ENCODE data around the gene DNAL1.

DNAL1 gene

DNA sequence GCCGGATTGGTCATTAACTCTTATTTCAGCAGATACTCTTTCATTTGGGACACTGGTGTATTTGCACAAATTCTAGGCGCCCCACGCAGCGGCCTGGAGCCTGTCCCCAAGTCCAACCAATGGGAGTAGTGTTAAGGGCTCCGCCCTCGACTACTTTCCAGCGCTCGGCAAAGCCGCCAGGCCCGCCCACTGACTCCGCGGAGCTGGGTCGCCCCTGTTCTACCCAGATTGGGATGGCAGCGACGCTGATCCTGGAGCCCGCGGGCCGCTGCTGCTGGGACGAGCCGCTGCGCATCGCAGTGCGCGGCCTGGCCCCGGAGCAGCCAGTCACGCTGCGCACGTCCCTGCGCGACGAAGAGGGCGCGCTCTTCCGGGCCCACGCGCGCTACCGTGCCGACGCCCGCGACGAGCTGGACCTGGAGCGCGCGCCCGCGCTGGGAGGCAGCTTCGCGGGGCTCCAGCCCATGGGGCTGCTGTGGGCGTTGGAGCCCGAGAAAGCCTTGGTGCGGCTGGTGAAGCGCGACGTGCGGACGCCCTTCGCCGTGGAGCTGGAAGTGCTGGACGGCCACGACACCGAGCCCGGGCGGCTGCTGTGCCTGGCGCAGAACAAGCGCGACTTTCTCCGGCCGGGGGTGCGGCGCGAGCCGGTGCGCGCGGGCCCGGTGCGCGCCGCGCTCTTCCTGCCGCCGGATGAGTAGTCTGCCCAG, 32.3 kb upstream of the DNAL1 start, which contains the start of gene ACOT6 (continued):
- TF ChIP-seq, protein P1, sequence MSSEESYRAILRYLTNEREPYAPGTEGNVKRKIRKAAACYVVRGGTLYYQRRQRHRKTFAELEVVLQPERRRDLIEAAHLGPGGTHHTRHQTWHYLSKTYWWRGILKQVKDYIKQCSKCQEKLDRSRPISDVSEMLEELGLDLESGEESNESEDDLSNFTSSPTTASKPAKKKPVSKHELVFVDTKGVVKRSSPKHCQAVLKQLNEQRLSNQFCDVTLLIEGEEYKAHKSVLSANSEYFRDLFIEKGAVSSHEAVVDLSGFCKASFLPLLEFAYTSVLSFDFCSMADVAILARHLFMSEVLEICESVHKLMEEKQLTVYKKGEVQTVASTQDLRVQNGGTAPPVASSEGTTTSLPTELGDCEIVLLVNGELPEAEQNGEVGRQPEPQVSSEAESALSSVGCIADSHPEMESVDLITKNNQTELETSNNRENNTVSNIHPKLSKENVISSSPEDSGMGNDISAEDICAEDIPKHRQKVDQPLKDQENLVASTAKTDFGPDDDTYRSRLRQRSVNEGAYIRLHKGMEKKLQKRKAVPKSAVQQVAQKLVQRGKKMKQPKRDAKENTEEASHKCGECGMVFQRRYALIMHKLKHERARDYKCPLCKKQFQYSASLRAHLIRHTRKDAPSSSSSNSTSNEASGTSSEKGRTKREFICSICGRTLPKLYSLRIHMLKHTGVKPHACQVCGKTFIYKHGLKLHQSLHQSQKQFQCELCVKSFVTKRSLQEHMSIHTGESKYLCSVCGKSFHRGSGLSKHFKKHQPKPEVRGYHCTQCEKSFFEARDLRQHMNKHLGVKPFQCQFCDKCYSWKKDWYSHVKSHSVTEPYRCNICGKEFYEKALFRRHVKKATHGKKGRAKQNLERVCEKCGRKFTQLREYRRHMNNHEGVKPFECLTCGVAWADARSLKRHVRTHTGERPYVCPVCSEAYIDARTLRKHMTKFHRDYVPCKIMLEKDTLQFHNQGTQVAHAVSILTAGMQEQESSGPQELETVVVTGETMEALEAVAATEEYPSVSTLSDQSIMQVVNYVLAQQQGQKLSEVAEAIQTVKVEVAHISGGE (tag by site-specific recombination; conservative IDR thresholded peaks at IDR 0.05; ENCODE audit: low read depth), result no peak
- TF ChIP-seq TCF7L2 (IDR thresholded peaks at IDR 0.05; ENCODE audit: borderline replicate concordance, low read depth, low read length) (no peak), ZNF10 (tag by site-specific recombination; IDR thresholded peaks at IDR 0.05) (no peak), ZNF155 (tag by site-specific recombination; IDR thresholded peaks at IDR 0.05) (no peak), ZNF292 (tag by site-specific recombination; IDR thresholded peaks at IDR 0.05; ENCODE audit: borderline replicate concordance, low read depth) (no peak), KLF9 (tag by site-specific recombination; IDR thresholded peaks at IDR 0.05; ENCODE audit: low read depth) (peak; percentile 53), KLF16 (tag by site-specific recombination; IDR thresholded peaks at IDR 0.05) (no peak), IKZF3 (tag by site-specific recombination; IDR thresholded peaks at IDR 0.05) (peak; percentile 20; the same call in 1 of the 2 replicates), OSR2 (tag by site-specific recombination; IDR thresholded peaks at IDR 0.05) (no peak), ZNF501 (tag by site-specific recombination; IDR thresholded peaks at IDR 0.05) (no peak), REPIN1 (tag by site-specific recombination; IDR thresholded peaks at IDR 0.05; ENCODE audit: low read depth) (no peak), ZNF561 (tag by site-specific recombination; IDR thresholded peaks at IDR 0.05; ENCODE audit: borderline replicate concordance) (peak; percentile 54; the same call in 1 of the 2 replicates), SP3 (tag by site-specific recombination; IDR thresholded peaks at IDR 0.05) (0 out of 2 replicates have a peak, but pooled peaks have one; percentile 17), ZBTB7A (tag by site-specific recombination; IDR thresholded peaks at IDR 0.05; ENCODE audit: low read depth) (no peak), SALL2 (tag by site-specific recombination; IDR thresholded peaks at IDR 0.05; ENCODE audit: borderline replicate concordance) (no peak), ZNF626 (tag by site-specific recombination; IDR thresholded peaks at IDR 0.05) (no peak), SP2 (tag by site-specific recombination; IDR thresholded peaks at IDR 0.05) (peak; percentile 52), ZNF792 (tag by site-specific recombination; IDR thresholded peaks at IDR 0.05) (no peak), ZSCAN30 (tag by site-specific recombination; IDR thresholded peaks at IDR 0.05) (no peak; the same call in 1 of the 2 replicates), ZNF426 (tag by site-specific recombination; IDR thresholded peaks at IDR 0.05) (no peak), KLF1 (tag by site-specific recombination; IDR thresholded peaks at IDR 0.05) (no peak), ZBTB8A (tag by site-specific recombination; IDR thresholded peaks at IDR 0.05) (peak; percentile 83), ZFHX2 (tag by site-specific recombination; conservative IDR thresholded peaks at IDR 0.05) (peak; percentile 81), ZNF211 (tag by site-specific recombination; IDR thresholded peaks at IDR 0.05; ENCODE audit: low read depth) (no peak), YY1 (tag by site-specific recombination; IDR thresholded peaks at IDR 0.05) (no peak), TRIM28 (IDR thresholded peaks at IDR 0.05; ENCODE audit: borderline replicate concordance, low read length) (no peak)
- TF ChIP-seq, protein P2, sequence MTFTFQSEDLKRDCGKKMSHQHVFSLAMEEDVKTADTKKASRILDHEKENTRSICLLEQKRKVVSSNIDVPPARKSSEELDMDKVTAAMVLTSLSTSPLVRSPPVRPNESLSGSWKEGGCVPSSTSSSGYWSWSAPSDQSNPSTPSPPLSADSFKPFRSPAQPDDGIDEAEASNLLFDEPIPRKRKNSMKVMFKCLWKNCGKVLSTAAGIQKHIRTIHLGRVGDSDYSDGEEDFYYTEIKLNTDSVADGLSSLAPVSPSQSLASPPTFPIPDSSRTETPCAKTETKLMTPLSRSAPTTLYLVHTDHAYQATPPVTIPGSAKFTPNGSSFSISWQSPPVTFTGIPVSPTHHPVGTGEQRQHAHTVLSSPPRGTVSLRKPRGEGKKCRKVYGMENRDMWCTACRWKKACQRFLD (tag by site-specific recombination; IDR thresholded peaks at IDR 0.05), result no peak
- TF ChIP-seq, protein P3, sequence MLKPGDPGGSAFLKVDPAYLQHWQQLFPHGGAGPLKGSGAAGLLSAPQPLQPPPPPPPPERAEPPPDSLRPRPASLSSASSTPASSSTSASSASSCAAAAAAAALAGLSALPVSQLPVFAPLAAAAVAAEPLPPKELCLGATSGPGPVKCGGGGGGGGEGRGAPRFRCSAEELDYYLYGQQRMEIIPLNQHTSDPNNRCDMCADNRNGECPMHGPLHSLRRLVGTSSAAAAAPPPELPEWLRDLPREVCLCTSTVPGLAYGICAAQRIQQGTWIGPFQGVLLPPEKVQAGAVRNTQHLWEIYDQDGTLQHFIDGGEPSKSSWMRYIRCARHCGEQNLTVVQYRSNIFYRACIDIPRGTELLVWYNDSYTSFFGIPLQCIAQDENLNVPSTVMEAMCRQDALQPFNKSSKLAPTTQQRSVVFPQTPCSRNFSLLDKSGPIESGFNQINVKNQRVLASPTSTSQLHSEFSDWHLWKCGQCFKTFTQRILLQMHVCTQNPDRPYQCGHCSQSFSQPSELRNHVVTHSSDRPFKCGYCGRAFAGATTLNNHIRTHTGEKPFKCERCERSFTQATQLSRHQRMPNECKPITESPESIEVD (tag by site-specific recombination; IDR thresholded peaks at IDR 0.05), result no peak
- TF ChIP-seq, protein P4, sequence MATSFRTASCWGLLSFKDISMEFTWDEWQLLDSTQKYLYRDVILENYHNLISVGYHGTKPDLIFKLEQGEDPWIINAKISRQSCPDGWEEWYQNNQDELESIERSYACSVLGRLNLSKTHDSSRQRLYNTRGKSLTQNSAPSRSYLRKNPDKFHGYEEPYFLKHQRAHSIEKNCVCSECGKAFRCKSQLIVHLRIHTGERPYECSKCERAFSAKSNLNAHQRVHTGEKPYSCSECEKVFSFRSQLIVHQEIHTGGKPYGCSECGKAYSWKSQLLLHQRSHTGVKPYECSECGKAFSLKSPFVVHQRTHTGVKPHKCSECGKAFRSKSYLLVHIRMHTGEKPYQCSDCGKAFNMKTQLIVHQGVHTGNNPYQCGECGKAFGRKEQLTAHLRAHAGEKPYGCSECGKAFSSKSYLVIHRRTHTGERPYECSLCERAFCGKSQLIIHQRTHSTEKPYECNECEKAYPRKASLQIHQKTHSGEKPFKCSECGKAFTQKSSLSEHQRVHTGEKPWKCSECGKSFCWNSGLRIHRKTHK (tag by site-specific recombination; IDR thresholded peaks at IDR 0.05), result no peak
- TF ChIP-seq, protein P5, sequence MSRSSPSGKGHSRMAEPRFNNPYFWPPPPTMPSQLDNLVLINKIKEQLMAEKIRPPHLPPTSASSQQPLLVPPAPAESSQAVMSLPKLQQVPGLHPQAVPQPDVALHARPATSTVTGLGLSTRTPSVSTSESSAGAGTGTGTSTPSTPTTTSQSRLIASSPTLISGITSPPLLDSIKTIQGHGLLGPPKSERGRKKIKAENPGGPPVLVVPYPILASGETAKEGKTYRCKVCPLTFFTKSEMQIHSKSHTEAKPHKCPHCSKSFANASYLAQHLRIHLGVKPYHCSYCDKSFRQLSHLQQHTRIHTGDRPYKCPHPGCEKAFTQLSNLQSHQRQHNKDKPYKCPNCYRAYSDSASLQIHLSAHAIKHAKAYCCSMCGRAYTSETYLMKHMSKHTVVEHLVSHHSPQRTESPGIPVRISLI (tag by site-specific recombination; IDR thresholded peaks at IDR 0.05), result no peak
- TF ChIP-seq, protein P6, sequence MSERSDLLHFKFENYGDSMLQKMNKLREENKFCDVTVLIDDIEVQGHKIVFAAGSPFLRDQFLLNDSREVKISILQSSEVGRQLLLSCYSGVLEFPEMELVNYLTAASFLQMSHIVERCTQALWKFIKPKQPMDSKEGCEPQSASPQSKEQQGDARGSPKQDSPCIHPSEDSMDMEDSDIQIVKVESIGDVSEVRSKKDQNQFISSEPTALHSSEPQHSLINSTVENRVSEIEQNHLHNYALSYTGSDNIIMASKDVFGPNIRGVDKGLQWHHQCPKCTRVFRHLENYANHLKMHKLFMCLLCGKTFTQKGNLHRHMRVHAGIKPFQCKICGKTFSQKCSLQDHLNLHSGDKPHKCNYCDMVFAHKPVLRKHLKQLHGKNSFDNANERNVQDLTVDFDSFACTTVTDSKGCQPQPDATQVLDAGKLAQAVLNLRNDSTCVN (tag by site-specific recombination; optimal IDR thresholded peaks at IDR 0.05), result peak; percentile 92

Measured in HEK293 (cell line).